ENCODE data around the gene ZBTB25.
A peak's percentile ranks its signal among the peaks of the same experiment; 100 is the strongest.
"Not testable (repeated sequence)": the region's sequence is repeated elsewhere in the genome, so short reads cannot be mapped to it uniquely, and the experiment has no call there.

ZBTB25 gene

GRCh38 chr14:64503434-64504309 lies at the start of gene ZBTB25:
TSS of gene ZBTB25 (minus strand) at chr14:64503838. CDS start at chr14:64490533, 13,305 bp downstream.
- peak; percentile 96 for DNase-seq

GRCh38 chr14:64550621-64551333 lies 47.1 kb upstream of the ZBTB25 start:
- DNase-seq: no peak

- DNase-seq: peak; percentile 30
Observed at GRCh38 chr14:64549791-64550620, 46.4 kb upstream of the ZBTB25 start, which contains the start of gene PPP1R36. TSS of gene PPP1R36 (plus strand) at chr14:64549961. CDS start at chr14:64549998, 37 bp downstream.

- DNase-seq: peak; percentile 48
Observed at GRCh38 chr14:64549016-64549415, 45.4 kb upstream of the ZBTB25 start.

- DNase-seq: no peak
Observed at GRCh38 chr14:64544607-64545312, 41.1 kb upstream of the ZBTB25 start.

GRCh38 chr14:64542836-64543201 lies 39.2 kb upstream of the ZBTB25 start:
- DNase-seq: no peak

- DNase-seq: no peak
Observed at GRCh38 chr14:64541972-64542835, 38.6 kb upstream of the ZBTB25 start.

- DNase-seq: peak; percentile 55
Observed at GRCh38 chr14:64541261-64541971, 37.8 kb upstream of the ZBTB25 start.

- peak; percentile 100 for DNase-seq
Observed at GRCh38 chr14:64540208-64541202, 36.9 kb upstream of the ZBTB25 start, which contains the start of gene HSPA2. TSS of gene HSPA2 (plus strand) at chr14:64540741. CDS start at chr14:64540850, 109 bp downstream.

GRCh38 chr14:64536488-64537245 lies 33.0 kb upstream of the ZBTB25 start:
- peak; percentile 79 for DNase-seq

GRCh38 chr14:64531567-64531966 lies 27.9 kb upstream of the ZBTB25 start:
- no peak for DNase-seq

GRCh38 chr14:64525354-64525753 lies 21.7 kb upstream of the ZBTB25 start:
- no peak for DNase-seq

GRCh38 chr14:64522591-64523355 lies 19.1 kb upstream of the ZBTB25 start:
- DNase-seq: no peak

- no peak for DNase-seq
Observed at GRCh38 chr14:64520699-64521098, 17.1 kb upstream of the ZBTB25 start.

GRCh38 chr14:64518229-64518628 lies 14.6 kb upstream of the ZBTB25 start:
- no peak for DNase-seq

GRCh38 chr14:64517667-64518066 lies 14.0 kb upstream of the ZBTB25 start:
- DNase-seq: not testable (repeated sequence)

GRCh38 chr14:64516969-64517368 lies 13.3 kb upstream of the ZBTB25 start:
- DNase-seq: no peak

- DNase-seq: no peak
Observed at GRCh38 chr14:64515053-64515452, 11.4 kb upstream of the ZBTB25 start.

All from fibroblast of skin of right quadriceps (primary cell).